GM12801 (cell line): ENCODE results near the gene EGFLAM.

ENCODE experiments used
- CTCF ChIP-seq: IDR thresholded peaks from one replicate; pipeline ENCODE4 v1.5.1; 2011; ENCODE audit warnings: control low read depth; ENCODE audit not compliant: insufficient read length; ENCODE audit errors: extremely low read depth

The EGFLAM gene

GRCh38 chr5:38250763-38251448 is 7.5 kb upstream of the EGFLAM start:
- no peak for TF ChIP-seq CTCF

- no peak for TF ChIP-seq CTCF
Observed at GRCh38 chr5:38253759-38254158, 4.6 kb upstream of the EGFLAM start.

- no peak for TF ChIP-seq CTCF
Observed at GRCh38 chr5:38257308-38258041, 884 bp upstream of the EGFLAM start.

- TF ChIP-seq CTCF = no peak
Observed at GRCh38 chr5:38258042-38258318, 379 bp upstream of the EGFLAM start.

- no peak for TF ChIP-seq CTCF
Observed at GRCh38 chr5:38259062-38259808, 876 bp downstream of the EGFLAM start.

GRCh38 chr5:38259809-38260160 is 1.4 kb downstream of the EGFLAM start:
- no peak for TF ChIP-seq CTCF

GRCh38 chr5:38263983-38264382 is 5.6 kb downstream of the EGFLAM start:
- TF ChIP-seq CTCF = no peak
